GM12874 (cell line): ENCODE data around the gene SZRD1.

ENCODE experiments used
- CTCF ChIP-seq: IDR thresholded peaks from 2 replicates; pipeline ENCODE4 v1.5.1; 2011; ENCODE audit warnings: low read depth, mild to moderate bottlenecking, control low read depth, low read length, moderate library complexity; ENCODE audit not compliant: insufficient read depth

Gene SZRD1

DNA sequence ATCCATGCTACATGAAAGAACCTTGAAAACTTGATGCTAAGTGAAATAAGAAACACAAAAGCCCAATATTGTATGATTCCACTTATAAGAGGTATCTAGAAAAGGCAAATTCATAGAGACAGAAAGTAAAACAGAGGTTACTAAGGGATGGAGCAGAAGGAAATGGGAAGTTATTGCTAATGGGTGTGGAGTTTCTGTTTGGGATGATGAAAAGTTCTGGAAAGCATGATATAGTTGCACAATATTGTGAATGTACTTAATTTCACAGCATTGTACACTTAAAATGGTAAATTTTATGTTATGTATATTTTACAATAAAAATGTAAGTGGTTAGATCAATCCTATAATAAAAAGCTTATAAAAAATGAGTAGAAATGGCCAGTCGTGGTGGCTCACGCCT lies 71.9 kb downstream of the SZRD1 start:
- no peak for TF ChIP-seq CTCF

DNA sequence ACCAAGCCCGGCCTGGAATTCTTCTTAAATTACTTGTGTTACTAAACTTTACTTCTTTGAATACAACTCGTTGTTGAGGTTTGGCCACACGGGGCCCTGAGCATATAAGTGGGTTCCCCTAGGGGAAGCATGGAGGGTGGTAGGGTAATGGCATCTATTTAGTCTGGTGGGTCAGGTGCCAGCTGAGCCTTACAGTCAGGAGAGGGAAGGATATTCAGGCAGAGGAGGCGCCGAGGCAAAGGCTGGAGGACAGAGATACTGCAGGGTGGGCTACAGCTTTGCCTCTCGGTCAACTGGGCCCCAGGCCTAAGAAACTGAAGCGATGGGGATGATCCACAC lies 73.1 kb downstream of the SZRD1 start:
- TF ChIP-seq CTCF = no peak

- peak; percentile 96 for TF ChIP-seq CTCF
Observed at GRCh38 chr1:16440470-16441281, 73.6 kb downstream of the SZRD1 start, which contains the start of gene NECAP2. Gene NECAP2 (plus strand): TSS chr1:16440724. CDS start chr1:16440762, 38 bp downstream.

- TF ChIP-seq CTCF = no peak
Observed at GRCh38 chr1:16441282-16441665, 74.2 kb downstream of the SZRD1 start.

- no peak for TF ChIP-seq CTCF
Observed at GRCh38 chr1:16442265-16442664, 75.2 kb downstream of the SZRD1 start.

DNA sequence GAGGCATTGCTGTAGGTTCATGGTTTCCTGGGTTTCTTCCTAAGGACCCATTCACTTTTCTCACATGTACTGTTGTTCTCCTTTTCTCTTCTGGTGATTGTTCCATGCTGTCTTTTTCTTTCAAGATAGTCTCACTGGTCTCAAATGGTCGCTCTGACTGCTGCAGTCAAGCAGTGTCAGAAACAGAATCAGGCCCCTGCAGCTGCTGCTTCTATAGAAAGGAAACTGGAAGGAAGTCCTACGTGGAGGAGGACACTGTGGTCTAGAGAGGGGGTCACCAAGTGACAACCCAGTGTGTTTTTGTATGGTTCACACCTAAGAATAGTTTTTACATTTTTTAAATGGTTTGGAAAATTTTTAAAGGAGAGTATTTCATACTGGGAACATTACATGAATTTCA lies 75.9 kb downstream of the SZRD1 start:
- no peak for TF ChIP-seq CTCF

DNA sequence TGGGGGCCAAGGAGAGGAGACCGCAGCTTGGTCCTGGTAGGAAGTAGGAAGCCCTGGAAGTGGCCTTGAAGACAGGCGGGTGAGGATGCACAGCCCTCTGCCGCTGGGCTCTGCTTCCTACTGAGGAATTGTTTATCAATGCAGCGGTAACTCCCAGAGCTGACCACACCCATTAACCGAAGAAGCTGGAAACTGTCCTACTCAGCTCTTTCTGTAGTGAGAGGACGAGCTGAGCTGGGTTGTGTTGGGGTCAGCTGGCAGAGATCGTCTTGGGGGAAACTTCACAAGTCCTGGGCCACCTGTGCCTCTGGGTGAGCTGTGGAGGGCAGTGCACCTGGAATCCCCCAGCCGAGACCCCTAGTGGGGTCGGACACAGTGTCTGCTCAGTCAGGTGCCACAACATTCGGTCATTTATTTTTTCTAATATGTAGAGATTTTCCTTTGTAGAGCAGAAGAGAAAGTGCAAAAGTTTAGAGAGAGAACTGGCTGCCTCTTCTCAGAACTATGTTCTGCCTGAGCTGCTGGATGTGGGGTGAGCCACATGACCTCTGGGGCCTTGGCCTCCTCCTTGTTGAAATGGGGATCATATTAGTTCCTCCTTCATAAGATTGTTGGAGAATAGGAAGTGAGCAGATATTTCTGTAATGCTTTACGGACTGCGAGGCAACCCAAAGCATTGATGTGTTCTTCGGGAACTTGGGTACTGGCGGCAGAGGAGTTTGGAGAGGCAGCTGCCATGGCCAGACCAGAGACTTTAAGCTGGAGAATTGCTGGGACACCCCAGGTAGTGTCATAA lies 77.1 kb downstream of the SZRD1 start:
- no peak for TF ChIP-seq CTCF
